ENCODE data around the gene XAGE3.
"Not testable (repeated sequence)": the region's sequence is repeated elsewhere in the genome, so short reads cannot be mapped to it uniquely, and the experiment has no call there.

XAGE3 gene

GRCh38 chrX:52867610-52868348, at the start of gene XAGE3:
TSS of gene XAGE3 (minus strand) at chrX:52868083. CDS start at chrX:52867133, 950 bp downstream.
- no peak for TF ChIP-seq CTCF (conservative IDR thresholded peaks at IDR 0.05; ENCODE audit: low read depth, low read length)
- H2AFZ ChIP-seq (ENCODE audit: low read depth): no peak within 1 kb of the TSS
- H3K4me2 ChIP-seq: no peak within 1 kb of the TSS
- H3K4me3 ChIP-seq (IDR thresholded peaks at IDR 0.05; ENCODE audit: insufficient read depth, low read depth, low read length): no peak within 1 kb of the TSS
- H3K27ac ChIP-seq: no peak within 1 kb of the TSS
- no peaks in the 10 kb centered on the region for H3K4me1 ChIP-seq (ENCODE audit: low read depth, poor library complexity, severe bottlenecking)
- H3K79me2 ChIP-seq (ENCODE audit: insufficient read depth, low read depth): no peaks in the 10 kb centered on the region
- H3K27me3 ChIP-seq (ENCODE audit: insufficient read depth, low read depth): no peaks in the 10 kb centered on the region
- no peaks in the 10 kb centered on the region for H3K36me3 ChIP-seq (ENCODE audit: insufficient read depth)
- no peak within 1 kb of the TSS for H3K9ac ChIP-seq
- H4K20me1 ChIP-seq (ENCODE audit: insufficient read depth): no peaks in the 10 kb centered on the region

- H3K9ac ChIP-seq; H3K27me3 ChIP-seq (ENCODE audit: insufficient read depth, low read depth); H3K4me2 ChIP-seq; H2AFZ ChIP-seq (ENCODE audit: low read depth); H3K27ac ChIP-seq; H3K79me2 ChIP-seq (ENCODE audit: insufficient read depth, low read depth); H4K20me1 ChIP-seq (ENCODE audit: insufficient read depth); H3K36me3 ChIP-seq (ENCODE audit: insufficient read depth); H3K4me3 ChIP-seq (IDR thresholded peaks at IDR 0.05; ENCODE audit: insufficient read depth, low read depth, low read length); H3K4me1 ChIP-seq (ENCODE audit: low read depth, poor library complexity, severe bottlenecking): not testable (repeated sequence)
These were observed 46.8 kb upstream of the XAGE3 start for GRCh38 chrX:52914704-52915103.

- not testable (repeated sequence) for H3K27me3 ChIP-seq (ENCODE audit: insufficient read depth, low read depth); H2AFZ ChIP-seq (ENCODE audit: low read depth); H3K27ac ChIP-seq; H3K9ac ChIP-seq; H4K20me1 ChIP-seq (ENCODE audit: insufficient read depth); H3K4me3 ChIP-seq (IDR thresholded peaks at IDR 0.05; ENCODE audit: insufficient read depth, low read depth, low read length); H3K4me1 ChIP-seq (ENCODE audit: low read depth, poor library complexity, severe bottlenecking); H3K36me3 ChIP-seq (ENCODE audit: insufficient read depth); H3K79me2 ChIP-seq (ENCODE audit: insufficient read depth, low read depth); H3K4me2 ChIP-seq
These were observed 45.8 kb upstream of the XAGE3 start for GRCh38 chrX:52913681-52914080.

GRCh38 chrX:52909313-52909969, 41.6 kb upstream of the XAGE3 start:
- not testable (repeated sequence) for H3K27ac ChIP-seq; H2AFZ ChIP-seq (ENCODE audit: low read depth); H3K79me2 ChIP-seq (ENCODE audit: insufficient read depth, low read depth); H3K4me3 ChIP-seq (IDR thresholded peaks at IDR 0.05; ENCODE audit: insufficient read depth, low read depth, low read length); H3K27me3 ChIP-seq (ENCODE audit: insufficient read depth, low read depth); H3K4me1 ChIP-seq (ENCODE audit: low read depth, poor library complexity, severe bottlenecking); H3K9ac ChIP-seq; H3K4me2 ChIP-seq; H3K36me3 ChIP-seq (ENCODE audit: insufficient read depth); H4K20me1 ChIP-seq (ENCODE audit: insufficient read depth)

GRCh38 chrX:52907900-52908299, 40.0 kb upstream of the XAGE3 start:
- H3K27me3 ChIP-seq (ENCODE audit: insufficient read depth, low read depth); H4K20me1 ChIP-seq (ENCODE audit: insufficient read depth); H3K4me2 ChIP-seq; H3K4me3 ChIP-seq (IDR thresholded peaks at IDR 0.05; ENCODE audit: insufficient read depth, low read depth, low read length); H3K27ac ChIP-seq; H2AFZ ChIP-seq (ENCODE audit: low read depth); H3K9ac ChIP-seq; H3K79me2 ChIP-seq (ENCODE audit: insufficient read depth, low read depth); H3K36me3 ChIP-seq (ENCODE audit: insufficient read depth); H3K4me1 ChIP-seq (ENCODE audit: low read depth, poor library complexity, severe bottlenecking): not testable (repeated sequence)

GRCh38 chrX:52907137-52907536, 39.3 kb upstream of the XAGE3 start:
- not testable (repeated sequence) for H4K20me1 ChIP-seq (ENCODE audit: insufficient read depth); H3K4me3 ChIP-seq (IDR thresholded peaks at IDR 0.05; ENCODE audit: insufficient read depth, low read depth, low read length); H2AFZ ChIP-seq (ENCODE audit: low read depth); H3K27ac ChIP-seq; H3K27me3 ChIP-seq (ENCODE audit: insufficient read depth, low read depth); H3K79me2 ChIP-seq (ENCODE audit: insufficient read depth, low read depth); H3K4me1 ChIP-seq (ENCODE audit: low read depth, poor library complexity, severe bottlenecking); H3K9ac ChIP-seq; H3K4me2 ChIP-seq; H3K36me3 ChIP-seq (ENCODE audit: insufficient read depth)

GRCh38 chrX:52906072-52906471, 38.2 kb upstream of the XAGE3 start:
- not testable (repeated sequence) for H3K27ac ChIP-seq; H3K79me2 ChIP-seq (ENCODE audit: insufficient read depth, low read depth); H3K4me3 ChIP-seq (IDR thresholded peaks at IDR 0.05; ENCODE audit: insufficient read depth, low read depth, low read length); H3K4me2 ChIP-seq; H4K20me1 ChIP-seq (ENCODE audit: insufficient read depth); H3K9ac ChIP-seq; H2AFZ ChIP-seq (ENCODE audit: low read depth); H3K36me3 ChIP-seq (ENCODE audit: insufficient read depth); H3K4me1 ChIP-seq (ENCODE audit: low read depth, poor library complexity, severe bottlenecking); H3K27me3 ChIP-seq (ENCODE audit: insufficient read depth, low read depth)

- not testable (repeated sequence) for H3K27ac ChIP-seq; H4K20me1 ChIP-seq (ENCODE audit: insufficient read depth); H3K4me3 ChIP-seq (IDR thresholded peaks at IDR 0.05; ENCODE audit: insufficient read depth, low read depth, low read length)
These were observed 37.6 kb upstream of the XAGE3 start for GRCh38 chrX:52905531-52905930.

GRCh38 chrX:52896855-52897709, 29.2 kb upstream of the XAGE3 start, which contains the start of gene FAM156B:
TSS of gene FAM156B (plus strand) at chrX:52897330. CDS start at chrX:52907226, 9,896 bp downstream.
- H3K27ac ChIP-seq; H3K4me3 ChIP-seq (IDR thresholded peaks at IDR 0.05; ENCODE audit: insufficient read depth, low read depth, low read length); H3K9ac ChIP-seq; H3K79me2 ChIP-seq (ENCODE audit: insufficient read depth, low read depth); H3K36me3 ChIP-seq (ENCODE audit: insufficient read depth); H3K4me1 ChIP-seq (ENCODE audit: low read depth, poor library complexity, severe bottlenecking); H3K4me2 ChIP-seq; H3K27me3 ChIP-seq (ENCODE audit: insufficient read depth, low read depth); H2AFZ ChIP-seq (ENCODE audit: low read depth); H4K20me1 ChIP-seq (ENCODE audit: insufficient read depth): not testable (repeated sequence)

More at GRCh38 chrX:52905531-52905930, 37.6 kb upstream of the XAGE3 start:
- not testable (repeated sequence) for H2AFZ ChIP-seq (ENCODE audit: low read depth); H3K36me3 ChIP-seq (ENCODE audit: insufficient read depth); H3K27me3 ChIP-seq (ENCODE audit: insufficient read depth, low read depth); H3K79me2 ChIP-seq (ENCODE audit: insufficient read depth, low read depth); H3K4me2 ChIP-seq; H3K4me1 ChIP-seq (ENCODE audit: low read depth, poor library complexity, severe bottlenecking); H3K9ac ChIP-seq
